SK-N-SH (cell line): ENCODE measurements around the gene OTUD6A. TPM values are rescaled to one million over a fixed set of nuclear protein-coding genes. Genes with fewer than 3 reads are reported as not detected.

Experiments used
- CTCF ChIA-PET: fragments of 300-600, 350-600 bp; formaldehyde crosslinking; extraction: SDS; loops from one replicate; lab custom pipeline; 2021; lab: Yijun Ruan, JAX
- POLR2A ChIA-PET: fragments of 350-600 bp; sonication (Branson Sonifier 250); formaldehyde crosslinking; extraction: SDS; loops from one replicate; lab custom pipeline; 2020; ENCODE audit warnings: antibody characterized with exemption, inconsistent platforms; lab: Yijun Ruan, JAX
- DNase-seq: peaks from one replicate; pipeline ENCODE4 v3.0.0; 2012
- H2AFZ ChIP-seq: fragments of 200-600 bp; sonication (generic); 2 replicates; pipeline ENCODE4 v1.8.1; 2016; ENCODE audit warnings: antibody characterized with exemption, mild to moderate bottlenecking, low read depth
- H3F3A ChIP-seq: fragments of 200-600 bp; sonication (generic); replicated peaks from 2 replicates; pipeline ENCODE3; 2016; ENCODE audit warnings: antibody characterized with exemption, mild to moderate bottlenecking; ENCODE audit not compliant: insufficient read depth
- H3K27ac ChIP-seq, 2 experiments: fragments of 200-500 bp in 1 of 2; fragments of 200-600 bp in 1 of 2; sonication (Bioruptor generic) in 1 of 2; sonication (generic), shearing (Covaris generic) in 1 of 2; 2 replicates each; pipeline versions ENCODE4 v1.5.1 to v1.6.1; 2014 to 2016; ENCODE audit warnings: low read depth in 2 of 2, inconsistent platforms in 1 of 2, low read length in 1 of 2, mild to moderate bottlenecking in 1 of 2, mixed read lengths in 1 of 2
- H3K27me3 ChIP-seq: fragments of 200-600 bp; sonication (generic), shearing (Covaris generic); 2 replicates; pipeline ENCODE4 v1.6.1; 2016; ENCODE audit warnings: mixed run types; ENCODE audit not compliant: insufficient read depth
- H3K36me3 ChIP-seq, 2 experiments: fragments of 200-500 bp in 1 of 2; fragments of 200-600 bp in 1 of 2; sonication (Bioruptor generic) in 1 of 2; sonication (generic) in 1 of 2; replicated peaks in 1 of 2; 2 replicates each; pipeline versions ENCODE3 to v1.5.1; 2014 to 2016; ENCODE audit warnings: low read length in 1 of 2, mild to moderate bottlenecking in 1 of 2; ENCODE audit not compliant: insufficient read depth in 2 of 2, control insufficient read depth in 1 of 2
- H3K4me1 ChIP-seq, 2 experiments: fragments of 200-500 bp in 1 of 2; fragments of 200-600 bp in 1 of 2; sonication (Bioruptor generic) in 1 of 2; sonication (generic), shearing (Covaris generic) in 1 of 2; 2 replicates each; pipeline versions ENCODE4 v1.5.1 to v1.6.1; 2014 to 2016; ENCODE audit warnings: low read depth in 1 of 2, low read length in 1 of 2, mixed run types in 1 of 2; ENCODE audit not compliant: insufficient read depth in 2 of 2, control insufficient read depth in 1 of 2
- H3K4me2 ChIP-seq: fragments of 200-600 bp; sonication (generic), shearing (Covaris generic); 2 replicates; pipeline ENCODE4 v1.6.1; 2017; ENCODE audit warnings: mixed run types
- H3K4me3 ChIP-seq, 2 experiments: fragments of 200-500 bp in 1 of 2; fragments of 200-600 bp in 1 of 2; sonication (Bioruptor generic) in 1 of 2; sonication (generic), shearing (Covaris generic) in 1 of 2; 2 replicates each; pipeline versions ENCODE4 v1.5.1 to v1.8.1; 2014 to 2016; ENCODE audit warnings: low read depth in 2 of 2, inconsistent platforms in 1 of 2, low read length in 1 of 2, mild to moderate bottlenecking in 1 of 2, mixed read lengths in 1 of 2, moderate library complexity in 1 of 2
- H3K79me2 ChIP-seq: fragments of 200-600 bp; sonication (generic); 2 replicates; pipeline ENCODE4 v1.8.1; 2017; ENCODE audit warnings: mild to moderate bottlenecking; ENCODE audit not compliant: insufficient read depth
- H3K9ac ChIP-seq: fragments of 200-600 bp; sonication (generic); 2 replicates; pipeline ENCODE4 v1.6.1; 2017; ENCODE audit warnings: mixed run types
- H3K9me2 ChIP-seq: fragments of 200-600 bp; sonication (generic); 2 replicates; pipeline ENCODE4 v1.6.1; 2017; ENCODE audit warnings: mixed run types
- H3K9me3 ChIP-seq: fragments of 200-600 bp; sonication (generic); 2 replicates; pipeline ENCODE4 v1.6.1; 2017; ENCODE audit warnings: mixed run types, mild to moderate bottlenecking, moderate library complexity
- H4K20me1 ChIP-seq: fragments of 200-600 bp; sonication (generic); 2 replicates; pipeline ENCODE4 v1.6.1; 2017; ENCODE audit warnings: mild to moderate bottlenecking, mixed run types; ENCODE audit not compliant: insufficient read depth
- EP300 ChIP-seq, 2 experiments: IDR thresholded peaks; 2 replicates each; pipeline versions ENCODE4 v1.4.0 to v1.6.1; 2012; ENCODE audit warnings: borderline replicate concordance in 1 of 2, low read depth in 1 of 2, low read length in 1 of 2
- FOSL2 ChIP-seq: IDR thresholded peaks from 2 replicates; pipeline ENCODE4 v1.4.0; 2012; ENCODE audit warnings: low read depth, mild to moderate bottlenecking, moderate library complexity, borderline replicate concordance
- FOXM1 ChIP-seq: IDR thresholded peaks from 2 replicates; pipeline ENCODE4 v1.4.0; 2012; ENCODE audit warnings: low read depth, mild to moderate bottlenecking
- GABPA ChIP-seq: IDR thresholded peaks from 2 replicates; pipeline ENCODE4 v1.4.0; 2012; ENCODE audit warnings: low read depth, mild to moderate bottlenecking
- MEF2A ChIP-seq: IDR thresholded peaks from 2 replicates; pipeline ENCODE4 v1.4.0; 2012; ENCODE audit warnings: low read depth, borderline replicate concordance
- NFIC ChIP-seq: IDR thresholded peaks from 2 replicates; pipeline ENCODE4 v1.4.0; 2012; ENCODE audit warnings: borderline replicate concordance
- NRF1 ChIP-seq: IDR thresholded peaks from 2 replicates; pipeline ENCODE4 v1.6.1; 2012; ENCODE audit warnings: low read depth, mild to moderate bottlenecking, low read length
- POLR2AphosphoS5 ChIP-seq: IDR thresholded peaks from 2 replicates; pipeline ENCODE4 v1.6.1; 2012; ENCODE audit warnings: low read depth, low read length
- RCOR1 ChIP-seq: fragments of 150-350 bp; IDR thresholded peaks from 2 replicates; pipeline ENCODE4 v1.6.1; 2017; ENCODE audit warnings: antibody characterized with exemption, low read length
- SIN3A ChIP-seq: IDR thresholded peaks from 2 replicates; pipeline ENCODE4 v1.6.1; 2012; ENCODE audit warnings: low read depth, mild to moderate bottlenecking, low read length, moderate library complexity, borderline replicate concordance
- SMC3 ChIP-seq: IDR thresholded peaks from 2 replicates; pipeline ENCODE4 v1.6.1; 2012; ENCODE audit warnings: low read depth, low read length, improper control_type of control experiment
- TCF12 ChIP-seq: IDR thresholded peaks from 2 replicates; pipeline ENCODE4 v1.4.0; 2012
- TEAD4 ChIP-seq: IDR thresholded peaks from 2 replicates; pipeline ENCODE4 v1.4.0; 2012; ENCODE audit warnings: mild to moderate bottlenecking, borderline replicate concordance; ENCODE audit not compliant: insufficient read depth
- WGBS: methylation state at CpG from one replicate; pipeline ENCODE4 v1.1.6; 2017; ENCODE audit warnings: low lambda C conversion rate; 5-methylcytosine and 5-hydroxymethylcytosine counted together
- polyA plus RNA-seq, 3 experiments: library from polyadenylated mRNA; depleted of rRNA; stranded (reverse); fragments of >200 nt; gene quantifications; 2 replicates each; pipeline ENCODE4 v1.2.3, GENCODE V29; 2012
- TF ChIP-seq, protein P1 (sequence below): IDR thresholded peaks from 2 replicates; pipeline ENCODE4 v1.6.1; 2012; ENCODE audit warnings: mild to moderate bottlenecking, low read depth, low read length, moderate library complexity

OTUD6A gene
- polyA plus RNA-seq, 1 of the 3 experiments (the other 2 are of a cell fraction) = not detected

- Histone ChIP-seq H3K9me3 (no peaks in the 10 kb centered on the region), H3K36me3 (no peaks in the 10 kb centered on the region), H3K9me2 (no peaks in the 10 kb centered on the region), H3K79me2 (no peaks in the 10 kb centered on the region), H3K27me3 (peaks cover 11% of the 10 kb centered on the region), H2AFZ (peak overlapping the region; percentile 46; the same call in 1 of the 2 replicates), H3K9ac (no peak overlapping the region), H3K27ac (peak overlapping the region; percentile 30 to 34; a peak in 2 of 4 replicates), H3K4me2 (0 out of 2 replicates have a peak overlapping the region, but pooled peaks have one; percentile 16), H3K4me1 (no peaks in the 10 kb centered on the region), H3F3A (no peaks in the 10 kb centered on the region), H4K20me1 (no peaks in the 10 kb centered on the region), H3K4me3 (no peak overlapping the region)
- 39% methylated on average over 11 of the region's 11 CpGs for WGBS
- TF ChIP-seq FOXM1 = no peak
- TF ChIP-seq GABPA = no peak
- peak; percentile 66; the same call in 1 of the 2 replicates for TF ChIP-seq NFIC
- no peak for TF ChIP-seq TEAD4
- no peak for TF ChIP-seq RCOR1
- no peak for TF ChIP-seq SMC3
- CTCF ChIA-PET = interaction anchor here (0.6 to 3.2 kb wide), 4 partner anchors 9 to 58 kb away, joined by 3 to 19 read pairs (median 4); no protein-coding TSS in a partner anchor
- POLR2A ChIA-PET = no interaction called here
- no peak for DNase-seq
Observed at GRCh38 chrX:70087857-70088630, 25.8 kb downstream of the OTUD6A start.

DNA sequence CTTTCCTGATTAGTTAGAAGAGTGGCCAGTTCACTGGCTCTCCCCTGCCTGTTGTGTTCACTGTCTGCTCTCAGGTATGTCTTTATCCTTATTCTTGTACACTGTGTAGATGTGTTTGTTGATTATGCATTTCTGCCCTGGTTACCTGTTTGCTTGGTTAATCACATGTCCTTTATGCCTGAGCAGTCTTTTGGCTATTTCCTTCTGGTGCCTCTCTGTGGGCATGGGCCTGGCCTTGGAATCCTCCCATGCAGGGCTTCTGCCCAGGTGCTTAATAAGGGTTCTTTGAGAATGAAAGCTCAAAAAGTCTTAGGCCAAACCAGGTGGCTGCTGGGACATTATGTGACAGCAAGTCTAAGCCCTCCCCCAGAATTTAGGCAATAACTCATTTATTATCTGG, 26.5 kb downstream of the OTUD6A start:
- H3K9ac ChIP-seq = no peak overlapping the region
- TF ChIP-seq TEAD4 = no peak
- no peak for TF ChIP-seq EP300 (IDR thresholded peaks at IDR 0.05; ENCODE audit: borderline replicate concordance in 1 of 2, low read depth in 1 of 2, low read length in 1 of 2)
- no peak for TF ChIP-seq GABPA
- TF ChIP-seq, protein P1, sequence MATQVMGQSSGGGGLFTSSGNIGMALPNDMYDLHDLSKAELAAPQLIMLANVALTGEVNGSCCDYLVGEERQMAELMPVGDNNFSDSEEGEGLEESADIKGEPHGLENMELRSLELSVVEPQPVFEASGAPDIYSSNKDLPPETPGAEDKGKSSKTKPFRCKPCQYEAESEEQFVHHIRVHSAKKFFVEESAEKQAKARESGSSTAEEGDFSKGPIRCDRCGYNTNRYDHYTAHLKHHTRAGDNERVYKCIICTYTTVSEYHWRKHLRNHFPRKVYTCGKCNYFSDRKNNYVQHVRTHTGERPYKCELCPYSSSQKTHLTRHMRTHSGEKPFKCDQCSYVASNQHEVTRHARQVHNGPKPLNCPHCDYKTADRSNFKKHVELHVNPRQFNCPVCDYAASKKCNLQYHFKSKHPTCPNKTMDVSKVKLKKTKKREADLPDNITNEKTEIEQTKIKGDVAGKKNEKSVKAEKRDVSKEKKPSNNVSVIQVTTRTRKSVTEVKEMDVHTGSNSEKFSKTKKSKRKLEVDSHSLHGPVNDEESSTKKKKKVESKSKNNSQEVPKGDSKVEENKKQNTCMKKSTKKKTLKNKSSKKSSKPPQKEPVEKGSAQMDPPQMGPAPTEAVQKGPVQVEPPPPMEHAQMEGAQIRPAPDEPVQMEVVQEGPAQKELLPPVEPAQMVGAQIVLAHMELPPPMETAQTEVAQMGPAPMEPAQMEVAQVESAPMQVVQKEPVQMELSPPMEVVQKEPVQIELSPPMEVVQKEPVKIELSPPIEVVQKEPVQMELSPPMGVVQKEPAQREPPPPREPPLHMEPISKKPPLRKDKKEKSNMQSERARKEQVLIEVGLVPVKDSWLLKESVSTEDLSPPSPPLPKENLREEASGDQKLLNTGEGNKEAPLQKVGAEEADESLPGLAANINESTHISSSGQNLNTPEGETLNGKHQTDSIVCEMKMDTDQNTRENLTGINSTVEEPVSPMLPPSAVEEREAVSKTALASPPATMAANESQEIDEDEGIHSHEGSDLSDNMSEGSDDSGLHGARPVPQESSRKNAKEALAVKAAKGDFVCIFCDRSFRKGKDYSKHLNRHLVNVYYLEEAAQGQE = no peak
- TF ChIP-seq NFIC = no peak
- no peak for TF ChIP-seq SMC3
- no peak for TF ChIP-seq FOSL2
- no peak for TF ChIP-seq MEF2A
- TF ChIP-seq TCF12 = no peak
- TF ChIP-seq POLR2AphosphoS5 = no peak
- no peak for TF ChIP-seq SIN3A
- no peak for TF ChIP-seq NRF1
- TF ChIP-seq, all 33 proteins: peak for 0
- no peaks in the 10 kb centered on the region for H3K4me1 ChIP-seq
- no peaks in the 10 kb centered on the region for H3K79me2 ChIP-seq
- no peaks in the 10 kb centered on the region for H4K20me1 ChIP-seq
- ChIA-PET CTCF (interaction anchor here (1.3 to 3.2 kb wide), 2 partner anchors 9 to 55 kb away, joined by 5 to 19 read pairs; no protein-coding TSS in a partner anchor), POLR2A (no interaction called here)
- H3K36me3 ChIP-seq = no peaks in the 10 kb centered on the region
- H3K27me3 ChIP-seq = peaks cover 11% of the 10 kb centered on the region
- DNase-seq = no peak
- no peaks in the 10 kb centered on the region for H3F3A ChIP-seq
- no peak overlapping the region for H2AFZ ChIP-seq
- no peaks in the 10 kb centered on the region for H3K9me2 ChIP-seq
- H3K4me3 ChIP-seq = no peak overlapping the region
- H3K4me2 ChIP-seq = no peak overlapping the region
- no peaks in the 10 kb centered on the region for H3K9me3 ChIP-seq
- H3K27ac ChIP-seq = peak overlapping the region in 1 of 2 experiments; percentile 74; a peak in 1 of 4 replicates
